ENCODE results near the gene CCDC97.

DNA sequence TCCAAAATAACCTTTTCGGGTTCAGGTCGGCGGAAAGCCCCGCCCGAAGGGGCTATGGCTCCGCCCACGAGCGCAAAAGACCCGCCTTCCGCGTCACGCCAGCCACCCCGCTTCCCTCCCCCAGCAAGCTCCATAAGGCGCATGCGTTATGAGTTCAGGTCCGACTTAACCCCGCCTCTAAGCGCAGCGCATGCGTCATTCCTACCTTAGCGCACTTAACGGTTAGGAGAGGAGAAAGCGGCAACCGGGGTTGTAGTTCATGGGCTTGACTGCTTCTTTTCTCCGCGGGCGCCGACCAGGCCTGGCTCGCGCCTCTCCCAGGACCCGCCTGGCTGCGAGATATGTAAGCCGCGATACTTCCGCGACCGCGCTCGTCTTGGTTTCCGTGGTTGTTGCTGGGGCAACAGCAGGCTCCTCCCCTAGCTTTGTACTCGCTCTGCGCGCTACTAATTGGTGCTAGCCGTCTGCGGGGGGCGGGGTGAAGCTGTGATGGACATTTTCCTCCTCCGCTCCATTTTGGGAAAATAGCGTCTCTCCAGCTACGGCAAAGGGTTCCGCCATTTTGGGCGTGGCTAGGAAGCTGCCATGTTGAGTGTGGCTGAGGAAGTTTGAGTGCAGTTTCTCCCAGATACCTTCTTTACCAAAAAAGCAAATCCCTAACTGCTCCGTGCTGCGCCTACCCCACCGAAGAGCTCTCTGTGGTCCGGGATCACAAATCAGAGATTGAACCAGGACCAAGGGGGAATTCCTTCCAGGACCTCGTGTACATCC is 54.0 kb downstream of the CCDC97 start, which contains the start of gene B9D2:
- TF ChIP-seq ZNF558 (tag by site-specific recombination; IDR thresholded peaks at IDR 0.05) (no peak), MZF1 (tag by site-specific recombination; IDR thresholded peaks at IDR 0.05; ENCODE audit: borderline replicate concordance) (peak; percentile 81; the same call in 1 of the 2 replicates), KLF7 (tag by site-specific recombination; IDR thresholded peaks at IDR 0.05; ENCODE audit: borderline replicate concordance) (peak; percentile 73; the same call in 1 of the 2 replicates), ZSCAN16 (tag by site-specific recombination; IDR thresholded peaks at IDR 0.05) (no peak), ZNF169 (tag by site-specific recombination; IDR thresholded peaks at IDR 0.05) (no peak)
- TF ChIP-seq, protein P1, sequence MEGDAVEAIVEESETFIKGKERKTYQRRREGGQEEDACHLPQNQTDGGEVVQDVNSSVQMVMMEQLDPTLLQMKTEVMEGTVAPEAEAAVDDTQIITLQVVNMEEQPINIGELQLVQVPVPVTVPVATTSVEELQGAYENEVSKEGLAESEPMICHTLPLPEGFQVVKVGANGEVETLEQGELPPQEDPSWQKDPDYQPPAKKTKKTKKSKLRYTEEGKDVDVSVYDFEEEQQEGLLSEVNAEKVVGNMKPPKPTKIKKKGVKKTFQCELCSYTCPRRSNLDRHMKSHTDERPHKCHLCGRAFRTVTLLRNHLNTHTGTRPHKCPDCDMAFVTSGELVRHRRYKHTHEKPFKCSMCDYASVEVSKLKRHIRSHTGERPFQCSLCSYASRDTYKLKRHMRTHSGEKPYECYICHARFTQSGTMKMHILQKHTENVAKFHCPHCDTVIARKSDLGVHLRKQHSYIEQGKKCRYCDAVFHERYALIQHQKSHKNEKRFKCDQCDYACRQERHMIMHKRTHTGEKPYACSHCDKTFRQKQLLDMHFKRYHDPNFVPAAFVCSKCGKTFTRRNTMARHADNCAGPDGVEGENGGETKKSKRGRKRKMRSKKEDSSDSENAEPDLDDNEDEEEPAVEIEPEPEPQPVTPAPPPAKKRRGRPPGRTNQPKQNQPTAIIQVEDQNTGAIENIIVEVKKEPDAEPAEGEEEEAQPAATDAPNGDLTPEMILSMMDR (tag by site-specific recombination; IDR thresholded peaks at IDR 0.05) = no peak
